PC-3 (cell line): ENCODE results near the gene VPREB3. TPM values are rescaled to one million over a fixed set of nuclear protein-coding genes. Genes with fewer than 3 reads are reported as not detected.

Experiments
- ATAC-seq: fragments of 200-7000 bp; cut with Tn5 transposase; 2 replicates; pipeline ENCODE4 v1.9.1; 2020; ENCODE audit warnings: mild to moderate bottlenecking, moderate library complexity
- Bru-seq: library from RNA; stranded (reverse); fragments of 400-500 nt; gene quantifications from one replicate; lab custom pipeline; 2021; lab: Mats Ljungman, UMichigan
- BruChase-seq, 2 experiments: library from RNA; stranded (reverse); fragments of 400-500 nt; gene quantifications; one replicate each; lab custom pipeline; 2021; lab: Mats Ljungman, UMichigan
- BruUV-seq: library from RNA; stranded (reverse); fragments of 400-500 nt; replicated peaks from 2 replicates; lab custom pipeline; 2021; lab: Mats Ljungman, UMichigan
- CTCF ChIA-PET: fragments of 300-600 bp; sonication (Branson Sonifier 250); formaldehyde crosslinking; loops from one replicate; lab custom pipeline; 2022; ENCODE audit warnings: antibody characterized with exemption; lab: Charles Lee
- POLR2A ChIA-PET: fragments of 300-600 bp; sonication (Branson Sonifier 250); formaldehyde crosslinking; loops from one replicate; lab custom pipeline; 2022; ENCODE audit warnings: antibody characterized with exemption; ENCODE audit not compliant: unreplicated experiment; lab: Charles Lee
- DNase-seq: peaks from one replicate; pipeline ENCODE4 v3.0.0-alpha.2; 2015
- H2AFZ ChIP-seq: fragments of 300-600 bp; sonication (generic); 2 replicates; pipeline ENCODE4 v1.6.0; 2016; ENCODE audit warnings: antibody characterized with exemption, low read length
- H3F3A ChIP-seq: fragments of 300-600 bp; sonication (generic); one replicate; pipeline ENCODE4 v1.6.0; 2017; ENCODE audit warnings: antibody characterized with exemption, low read length, control low read depth, mild to moderate bottlenecking; ENCODE audit not compliant: unreplicated experiment
- H3K27ac ChIP-seq: fragments of 300-600 bp; sonication (generic); 2 replicates; pipeline ENCODE4 v1.5.1; 2016; ENCODE audit warnings: mild to moderate bottlenecking, low read length
- H3K27me3 ChIP-seq: fragments of 300-600 bp; sonication (generic); 2 replicates; pipeline ENCODE4 v1.6.1; 2016; ENCODE audit warnings: low read length, mixed read lengths
- H3K36me3 ChIP-seq: fragments of 300-600 bp; sonication (generic); 2 replicates; pipeline ENCODE4 v1.6.1; 2016; ENCODE audit warnings: low read depth, mixed run types, low read length, mixed read lengths
- H3K4me1 ChIP-seq: fragments of 300-600 bp; sonication (generic); 2 replicates; pipeline ENCODE4 v1.5.1; 2016; ENCODE audit warnings: low read length; ENCODE audit not compliant: insufficient read depth
- H3K4me2 ChIP-seq: fragments of 300-600 bp; sonication (generic); 2 replicates; pipeline ENCODE4 v1.6.0; 2016; ENCODE audit warnings: low read length
- H3K4me3 ChIP-seq: fragments of 300-600 bp; sonication (generic); 2 replicates; pipeline ENCODE4 v1.5.1; 2016; ENCODE audit warnings: mild to moderate bottlenecking, low read length, mixed read lengths
- H3K79me2 ChIP-seq: fragments of 300-600 bp; sonication (generic); 2 replicates; pipeline ENCODE4 v1.6.1; 2017; ENCODE audit warnings: low read length, mixed read lengths
- H3K9ac ChIP-seq: fragments of 300-600 bp; sonication (generic); 2 replicates; pipeline ENCODE4 v1.6.0; 2016; ENCODE audit warnings: mild to moderate bottlenecking, low read length
- H3K9me2 ChIP-seq: fragments of 300-600 bp; sonication (generic); replicated peaks from 2 replicates; pipeline ENCODE4 v1.6.1; 2016; ENCODE audit warnings: mixed run types, low read length, mixed read lengths
- H3K9me3 ChIP-seq: fragments of 300-600 bp; sonication (generic); 2 replicates; pipeline ENCODE4 v1.6.1; 2016; ENCODE audit warnings: low read length, mixed read lengths
- H4K20me1 ChIP-seq: fragments of 300-600 bp; sonication (generic); 2 replicates; pipeline ENCODE4 v1.6.1; 2016; ENCODE audit warnings: low read length, mixed read lengths
- CTCF ChIP-seq: fragments of 300-600 bp; sonication (generic); conservative IDR thresholded peaks from 2 replicates; pipeline ENCODE4 v1.5.1; 2017; ENCODE audit warnings: antibody characterized with exemption, low read depth, mild to moderate bottlenecking, low read length
- EZH2 ChIP-seq: fragments of 300-600 bp; sonication (generic); IDR thresholded peaks from one replicate; pipeline ENCODE4 v1.6.1; 2017; ENCODE audit warnings: antibody characterized with exemption, mild to moderate bottlenecking, low read length; ENCODE audit not compliant: unreplicated experiment
- EZH2phosphoT487 ChIP-seq: fragments of 300-600 bp; sonication (generic); IDR thresholded peaks from 2 replicates; pipeline ENCODE4 v1.6.1; 2018; ENCODE audit warnings: mild to moderate bottlenecking, antibody characterized with exemption, low read length, borderline replicate concordance
- intact Hi-C: fragments of 100-400 bp; cut with micrococcal nuclease; formaldehyde crosslinking; loops from 2 replicates; pipeline ENCODE4 v1.9.0; 2023
- long read RNA-seq: library from polyadenylated mRNA; unstranded; transcript quantifications from one replicate; pipeline ENCODE4 v2.0.0, GENCODE V29; 2021; ENCODE audit not compliant: unreplicated experiment
- total RNA-seq: library from RNA; depleted of rRNA; stranded (reverse); fragments of >200 nt; gene quantifications from 2 replicates; pipeline ENCODE4 v1.2.3, GENCODE V29; 2014; rRNA removed

VPREB3 gene
- total RNA-seq (0.77 TPM in 1 of 2 replicates, not detected in the other), Bru-seq, nascent RNA (percentile 18 among the genes with signal in this experiment), BruChase-seq, experiment 1, labeled RNA remaining after a 6-hour chase (percentile 37 among the genes with signal in this experiment), BruChase-seq, experiment 2, labeled RNA remaining after a 2-hour chase (percentile 45 among the genes with signal in this experiment)
- long read RNA-seq, result 0 reads

GRCh38 chr22:23754220-23754919, at the start of gene VPREB3:
VPREB3 (minus strand) TSS chr22:23754425; CDS start chr22:23754363, 62 bp downstream.
- no peak for ATAC-seq

DNA sequence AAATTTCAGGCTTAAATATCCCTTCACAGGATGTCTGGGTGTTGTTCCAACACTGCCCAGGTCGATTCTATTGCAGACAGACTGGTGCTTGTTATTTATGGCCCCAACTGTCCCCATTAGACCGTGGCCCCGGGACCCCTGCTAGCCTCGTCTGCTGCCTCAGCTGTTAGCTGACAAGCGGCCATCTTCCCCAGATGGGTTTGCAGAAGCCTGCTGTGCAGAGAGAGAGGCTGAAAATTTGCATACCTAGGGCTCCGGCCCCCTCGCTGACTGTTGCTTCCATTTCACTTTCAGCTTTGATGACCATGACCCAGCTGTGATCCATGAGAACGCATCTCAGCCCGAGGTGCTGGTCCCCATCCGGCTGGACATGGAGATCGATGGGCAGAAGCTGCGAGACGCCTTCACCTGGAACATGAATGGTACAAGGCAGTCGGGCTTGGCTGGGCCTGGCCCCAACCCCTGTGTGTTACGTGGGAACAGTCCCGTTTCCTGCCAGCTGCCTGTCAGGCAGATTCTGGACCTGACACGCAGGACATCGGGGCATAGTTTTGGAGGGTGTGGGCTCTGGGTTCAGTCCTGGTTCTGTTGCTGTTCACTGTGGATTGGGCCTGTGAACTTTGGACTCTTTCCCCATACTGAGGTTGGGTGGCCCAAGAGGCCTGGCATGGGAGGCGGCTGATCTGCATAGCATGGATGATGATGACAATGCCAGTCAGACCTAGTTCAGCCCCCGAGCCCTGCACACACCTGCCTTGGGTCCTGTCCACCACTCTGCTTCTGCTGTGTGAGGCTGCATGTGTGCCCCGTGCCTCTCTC, 49.0 kb upstream of the VPREB3 start:
- H3K4me2 ChIP-seq, result no peak overlapping the region
- TF ChIP-seq EZH2, result no peak
- no peak for TF ChIP-seq EZH2phosphoT487
- no peak for TF ChIP-seq CTCF
- no peak overlapping the region for H3K4me3 ChIP-seq
- H3K4me1 ChIP-seq, result no peaks in the 10 kb centered on the region
- no peaks in the 10 kb centered on the region for H3F3A ChIP-seq
- no peak overlapping the region for H2AFZ ChIP-seq
- no peaks in the 10 kb centered on the region for H3K27me3 ChIP-seq
- H3K9me3 ChIP-seq, result no peaks in the 10 kb centered on the region
- DNase-seq (no peak), ATAC-seq (no peak)
- intact Hi-C loops, result no loop called here
- H3K79me2 ChIP-seq, result no peaks in the 10 kb centered on the region
- no peaks in the 10 kb centered on the region for H3K9me2 ChIP-seq
- H3K36me3 ChIP-seq, result peaks cover 11% of the 10 kb centered on the region; the same call in 1 of the 2 replicates
- ChIA-PET CTCF (no interaction called here), POLR2A (no interaction called here)
- no peaks in the 10 kb centered on the region for H4K20me1 ChIP-seq
- no TSS peak for BruUV-seq
- no peak overlapping the region for H3K27ac ChIP-seq
- H3K9ac ChIP-seq, result no peak overlapping the region

More at GRCh38 chr22:23754220-23754919, at the start of gene VPREB3:
- H3K4me2 ChIP-seq, result no peak within 1 kb of the TSS
- H3K36me3 ChIP-seq, result no peaks in the 10 kb centered on the region
- no peaks in the 10 kb centered on the region for H3K27me3 ChIP-seq
- TF ChIP-seq EZH2, result no peak
- no peak for TF ChIP-seq CTCF
- BruUV-seq, result no TSS peak
- CTCF ChIA-PET, result no interaction called here
- H3K4me3 ChIP-seq, result no peak within 1 kb of the TSS
- no peaks in the 10 kb centered on the region for H3F3A ChIP-seq
- POLR2A ChIA-PET, result no interaction called here
- peaks cover 8% of the 10 kb centered on the region for H3K4me1 ChIP-seq
- H3K27ac ChIP-seq, result no peak within 1 kb of the TSS
- H3K9me3 ChIP-seq, result no peaks in the 10 kb centered on the region
- no peaks in the 10 kb centered on the region for H4K20me1 ChIP-seq
- no peak for DNase-seq
- no peak within 1 kb of the TSS for H2AFZ ChIP-seq
- 0 out of 2 replicates have a peak, but pooled peaks cover 4% of the 10 kb centered on the region for H3K79me2 ChIP-seq
- no peak within 1 kb of the TSS for H3K9ac ChIP-seq
- intact Hi-C loops, result no loop called here
- H3K9me2 ChIP-seq, result no peaks in the 10 kb centered on the region
